Type B pancreatic cell (in vitro differentiated cells): ENCODE results near the gene NEK5. TPM values are rescaled to one million over a fixed set of nuclear protein-coding genes. Genes with fewer than 3 reads are reported as not detected.
A peak's percentile ranks its signal among the peaks of the same experiment; 100 is the strongest.

Experiments used
- DNase-seq: peaks from one replicate; pipeline ENCODE4 v3.0.0; 2021; ENCODE audit warnings: mixed read lengths; ENCODE audit not compliant: unreplicated experiment; ENCODE audit errors: extremely low spot score
- H3K27ac Mint-ChIP-seq: 2 replicates; pipeline ENCODE4 v1.8.0; 2021; ENCODE audit warnings: mild to moderate bottlenecking, mixed read lengths
- H3K27me3 Mint-ChIP-seq: 2 replicates; pipeline ENCODE4 v1.8.0; 2021; ENCODE audit warnings: mixed read lengths
- H3K36me3 Mint-ChIP-seq: 2 replicates; pipeline ENCODE4 v1.8.0; 2021; ENCODE audit warnings: mixed read lengths
- H3K4me1 Mint-ChIP-seq: one replicate; pipeline ENCODE4 v1.8.0; 2021; ENCODE audit warnings: mixed read lengths; ENCODE audit not compliant: unreplicated experiment
- H3K4me3 Mint-ChIP-seq: 2 replicates; pipeline ENCODE4 v1.8.0; 2021; ENCODE audit warnings: mild to moderate bottlenecking, mixed read lengths
- H3K9me3 Mint-ChIP-seq: 2 replicates; pipeline ENCODE4 v1.8.0; 2021; ENCODE audit warnings: mixed read lengths
- total RNA-seq: library from RNA; stranded (reverse); gene quantifications from 2 replicates; pipeline ENCODE4 v1.2.1, GENCODE V29; 2021; ENCODE audit warnings: low replicate concordance
- TF ChIP-seq, protein P1 (sequence below): fragments of 200-600 bp; sonication (generic); conservative IDR thresholded peaks from 2 replicates; pipeline ENCODE4 v1.5.0; 2021; ENCODE audit warnings: antibody characterized with exemption, mild to moderate bottlenecking

Gene NEK5
- total RNA-seq, 1 donor from 2014 or later, result 5.2 TPM

DNA sequence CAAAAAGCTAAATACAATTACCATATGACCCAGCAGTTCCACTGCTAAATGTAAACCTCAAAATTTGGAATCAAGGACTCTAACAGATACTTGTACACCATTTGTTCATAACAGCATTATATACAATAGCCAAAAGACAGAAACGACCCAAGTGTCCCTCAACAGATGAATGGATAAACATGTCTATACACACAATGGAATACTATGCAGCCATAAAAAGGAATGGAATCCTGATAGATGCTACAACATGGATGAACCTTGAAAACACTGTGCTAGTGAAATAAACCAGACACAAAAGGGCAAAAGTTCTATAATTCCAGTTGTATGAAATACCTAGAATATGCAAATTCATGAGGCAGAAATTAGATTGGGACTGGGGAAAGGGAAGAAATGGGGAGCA lies 18.4 kb upstream of the NEK5 start:
- TF ChIP-seq, protein P1, sequence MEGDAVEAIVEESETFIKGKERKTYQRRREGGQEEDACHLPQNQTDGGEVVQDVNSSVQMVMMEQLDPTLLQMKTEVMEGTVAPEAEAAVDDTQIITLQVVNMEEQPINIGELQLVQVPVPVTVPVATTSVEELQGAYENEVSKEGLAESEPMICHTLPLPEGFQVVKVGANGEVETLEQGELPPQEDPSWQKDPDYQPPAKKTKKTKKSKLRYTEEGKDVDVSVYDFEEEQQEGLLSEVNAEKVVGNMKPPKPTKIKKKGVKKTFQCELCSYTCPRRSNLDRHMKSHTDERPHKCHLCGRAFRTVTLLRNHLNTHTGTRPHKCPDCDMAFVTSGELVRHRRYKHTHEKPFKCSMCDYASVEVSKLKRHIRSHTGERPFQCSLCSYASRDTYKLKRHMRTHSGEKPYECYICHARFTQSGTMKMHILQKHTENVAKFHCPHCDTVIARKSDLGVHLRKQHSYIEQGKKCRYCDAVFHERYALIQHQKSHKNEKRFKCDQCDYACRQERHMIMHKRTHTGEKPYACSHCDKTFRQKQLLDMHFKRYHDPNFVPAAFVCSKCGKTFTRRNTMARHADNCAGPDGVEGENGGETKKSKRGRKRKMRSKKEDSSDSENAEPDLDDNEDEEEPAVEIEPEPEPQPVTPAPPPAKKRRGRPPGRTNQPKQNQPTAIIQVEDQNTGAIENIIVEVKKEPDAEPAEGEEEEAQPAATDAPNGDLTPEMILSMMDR, result no peak
- H3K36me3 Mint-ChIP-seq, result peaks cover 16% of the 10 kb centered on the region
- no peaks in the 10 kb centered on the region for H3K4me1 Mint-ChIP-seq
- no peaks in the 10 kb centered on the region for H3K9me3 Mint-ChIP-seq
- H3K27ac Mint-ChIP-seq, result no peak overlapping the region
- H3K4me3 Mint-ChIP-seq, result no peak overlapping the region
- no peak for DNase-seq
- H3K27me3 Mint-ChIP-seq, result no peaks in the 10 kb centered on the region

DNA sequence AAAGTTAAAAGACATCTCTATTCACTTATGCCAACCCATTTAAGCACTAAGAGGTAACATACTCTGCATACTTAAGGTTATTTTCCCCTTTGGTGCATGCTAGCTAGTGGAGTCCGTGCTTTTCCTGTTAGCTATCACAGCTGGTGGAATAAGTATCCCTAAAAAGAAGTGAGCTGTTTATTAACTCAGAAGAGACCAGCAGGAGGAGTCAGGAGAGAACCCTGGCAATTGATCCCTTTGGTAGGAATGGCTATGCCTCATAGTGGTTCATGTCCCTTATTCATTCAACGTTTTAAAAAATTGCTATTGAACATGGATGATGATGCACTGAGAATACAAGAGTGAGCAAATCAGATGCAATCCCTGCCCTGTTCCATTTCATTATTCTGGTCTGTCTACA lies 12.4 kb upstream of the NEK5 start:
- Mint-ChIP-seq H3K9me3 (no peaks in the 10 kb centered on the region), H3K27ac (no peak overlapping the region), H3K27me3 (no peaks in the 10 kb centered on the region), H3K36me3 (peaks cover 13% of the 10 kb centered on the region), H3K4me3 (no peak overlapping the region), H3K4me1 (no peaks in the 10 kb centered on the region)
- no peak for DNase-seq
- TF ChIP-seq, protein P1, result no peak

DNA sequence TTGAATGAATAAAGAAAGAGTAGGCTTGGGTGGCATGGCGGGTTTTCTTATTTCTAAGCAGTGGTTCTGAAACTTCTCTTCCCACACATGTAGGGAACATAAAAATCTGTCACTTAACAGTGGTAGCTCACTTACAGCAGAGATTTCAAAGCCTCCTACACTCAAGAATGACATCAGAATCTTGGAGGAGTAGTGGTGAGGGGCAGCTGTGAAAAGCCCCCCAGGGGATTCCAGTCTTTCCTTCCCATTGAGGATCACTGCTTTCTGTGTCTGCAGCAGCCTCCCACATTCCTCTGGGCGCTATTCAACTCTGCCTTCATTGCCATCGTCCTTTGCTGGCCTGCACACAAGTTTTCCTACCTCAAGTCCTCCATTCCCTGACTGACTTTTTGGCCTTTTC lies 8.6 kb upstream of the NEK5 start:
- Mint-ChIP-seq H3K4me3 (no peak overlapping the region), H3K4me1 (no peaks in the 10 kb centered on the region), H3K9me3 (no peaks in the 10 kb centered on the region), H3K27ac (no peak overlapping the region), H3K36me3 (peaks cover 10% of the 10 kb centered on the region), H3K27me3 (no peaks in the 10 kb centered on the region)
- no peak for DNase-seq
- TF ChIP-seq, protein P1, result no peak

DNA sequence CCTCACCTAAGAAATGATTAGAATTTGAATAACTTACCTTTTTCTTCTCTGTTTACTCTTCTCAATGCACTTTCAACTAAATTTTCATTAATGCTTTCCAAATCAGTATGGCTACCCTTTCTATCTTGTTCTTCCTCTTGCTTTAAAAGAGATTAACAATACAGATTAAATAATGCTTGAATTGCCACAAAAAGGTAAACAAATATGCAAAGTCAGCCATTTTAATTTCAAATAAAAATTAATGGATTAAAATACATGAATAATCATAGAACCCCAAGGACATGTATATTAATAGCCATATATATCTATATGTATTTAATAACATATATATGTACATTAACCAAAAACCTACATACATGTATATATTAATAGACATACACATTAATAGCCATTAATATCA lies 7.9 kb upstream of the NEK5 start:
- no peak for DNase-seq
- Mint-ChIP-seq H3K4me1 (no peaks in the 10 kb centered on the region), H3K27me3 (no peaks in the 10 kb centered on the region), H3K36me3 (peaks cover 15% of the 10 kb centered on the region), H3K4me3 (no peak overlapping the region), H3K27ac (no peak overlapping the region), H3K9me3 (no peaks in the 10 kb centered on the region)
- TF ChIP-seq, protein P1, result no peak

DNA sequence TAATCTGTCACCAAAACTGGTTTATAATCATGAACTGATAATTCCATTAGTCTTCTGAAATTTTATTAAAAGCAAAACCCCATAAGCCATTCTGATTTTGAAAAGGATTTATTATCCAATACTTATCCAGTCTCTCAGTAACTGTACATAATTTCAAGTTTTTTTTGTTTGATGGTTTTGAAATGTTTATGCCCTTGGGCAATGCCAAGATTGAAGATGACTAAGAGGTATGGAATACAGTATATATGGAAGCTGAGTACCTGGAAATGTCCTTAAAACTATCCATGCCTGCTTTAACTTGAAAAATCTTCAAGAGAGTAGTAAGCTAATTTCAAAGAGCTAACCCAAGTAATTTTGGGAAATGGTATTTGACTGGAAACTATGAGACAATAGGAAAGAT lies 1.8 kb upstream of the NEK5 start:
- peaks cover 6% of the 10 kb centered on the region for H3K4me1 Mint-ChIP-seq
- H3K27ac Mint-ChIP-seq, result no peak overlapping the region
- TF ChIP-seq, protein P1, result no peak
- peaks cover 21% of the 10 kb centered on the region for H3K36me3 Mint-ChIP-seq
- H3K4me3 Mint-ChIP-seq, result peak overlapping the region; percentile 13
- no peaks in the 10 kb centered on the region for H3K9me3 Mint-ChIP-seq
- no peaks in the 10 kb centered on the region for H3K27me3 Mint-ChIP-seq
- DNase-seq, result no peak
